Measurements from ENCODE around the gene TSEN34.
A peak's percentile ranks its signal among the peaks of the same experiment; 100 is the strongest.
"Not testable (repeated sequence)": the region's sequence is repeated elsewhere in the genome, so short reads cannot be mapped to it uniquely, and the experiment has no call there.

Gene TSEN34

GRCh38 chr19:54162241-54162805 is 28.8 kb upstream of the TSEN34 start:
- DNase-seq, result no peak

- no peak for DNase-seq
Observed at GRCh38 chr19:54162884-54163283, 28.2 kb upstream of the TSEN34 start.

GRCh38 chr19:54164369-54165068 is 26.6 kb upstream of the TSEN34 start:
- DNase-seq, result no peak

GRCh38 chr19:54165222-54165621 is 25.9 kb upstream of the TSEN34 start:
- no peak for DNase-seq

GRCh38 chr19:54168174-54168917 is 22.8 kb upstream of the TSEN34 start:
- peak; percentile 57 for DNase-seq

GRCh38 chr19:54169149-54169740 is 21.9 kb upstream of the TSEN34 start:
- DNase-seq, result no peak

- DNase-seq, result not testable (repeated sequence)
Observed at GRCh38 chr19:54171736-54172431, 19.2 kb upstream of the TSEN34 start.

- DNase-seq, result no peak
Observed at GRCh38 chr19:54172471-54173358, 18.4 kb upstream of the TSEN34 start, which contains the start of gene TMC4. Gene TMC4 (minus strand): TSS chr19:54173160. CDS start chr19:54173117, 43 bp downstream.

- DNase-seq, result no peak
Observed at GRCh38 chr19:54173359-54173699, 17.8 kb upstream of the TSEN34 start.

GRCh38 chr19:54173951-54174834 is 16.9 kb upstream of the TSEN34 start:
- no peak for DNase-seq

- no peak for DNase-seq
Observed at GRCh38 chr19:54178581-54179261, 12.4 kb upstream of the TSEN34 start.

GRCh38 chr19:54179262-54179852 is 11.8 kb upstream of the TSEN34 start:
- DNase-seq, result no peak

- DNase-seq, result no peak
Observed at GRCh38 chr19:54179921-54180461, 11.1 kb upstream of the TSEN34 start.

- no peak for DNase-seq
Observed at GRCh38 chr19:54180691-54181091, 10.4 kb upstream of the TSEN34 start.

- not testable (repeated sequence) for DNase-seq
Observed at GRCh38 chr19:54181894-54182293, 9.2 kb upstream of the TSEN34 start.

GRCh38 chr19:54183431-54183830 is 7.7 kb upstream of the TSEN34 start:
- DNase-seq, result no peak

GRCh38 chr19:54186351-54186750 is 4.8 kb upstream of the TSEN34 start:
- DNase-seq, result no peak

- no peak for DNase-seq
Observed at GRCh38 chr19:54186934-54187381, 4.2 kb upstream of the TSEN34 start.

- DNase-seq, result no peak
Observed at GRCh38 chr19:54188215-54188871, 2.8 kb upstream of the TSEN34 start.
